ENCODE results near the gene CROCC.
"Not testable (repeated sequence)": the region's sequence is repeated elsewhere in the genome, so short reads cannot be mapped to it uniquely, and the experiment has no call there.

GRCh38 chr1:16891057-16891456 is 30.7 kb upstream of the CROCC start:
- TF ChIP-seq CTCF, POLR2A (IDR thresholded peaks at IDR 0.05): not testable (repeated sequence)

Data from thyroid gland (tissue), 4 donors.